ENCODE measurements around the gene ATCAY.

Gene ATCAY

GRCh38 chr19:3836887-3837286 is 43.6 kb upstream of the ATCAY start:
- DNase-seq (ENCODE audit: low read depth), result no peak
- no peak overlapping the region for H3K4me3 ChIP-seq (ENCODE audit: low read depth, low read length)
- no peak for TF ChIP-seq CTCF (IDR thresholded peaks at IDR 0.05; ENCODE audit: low read depth, low read length, missing control alignments)

- no peak for DNase-seq (ENCODE audit: low read depth)
- TF ChIP-seq CTCF (IDR thresholded peaks at IDR 0.05; ENCODE audit: low read depth, low read length, missing control alignments), result no peak
- no peak overlapping the region for H3K4me3 ChIP-seq (ENCODE audit: low read depth, low read length)
Observed at GRCh38 chr19:3837332-3837731, 43.2 kb upstream of the ATCAY start.

- DNase-seq (ENCODE audit: low read depth), result no peak
- TF ChIP-seq CTCF (IDR thresholded peaks at IDR 0.05; ENCODE audit: low read depth, low read length, missing control alignments), result no peak
Observed at GRCh38 chr19:3837922-3838321, 42.6 kb upstream of the ATCAY start.

GRCh38 chr19:3838661-3839060 is 41.8 kb upstream of the ATCAY start:
- no peak for DNase-seq (ENCODE audit: low read depth)
- no peak for TF ChIP-seq CTCF (IDR thresholded peaks at IDR 0.05; ENCODE audit: low read depth, low read length, missing control alignments)
- H3K4me3 ChIP-seq (ENCODE audit: low read depth, low read length), result no peak overlapping the region

More at GRCh38 chr19:3837922-3838321, 42.6 kb upstream of the ATCAY start:
- H3K4me3 ChIP-seq (ENCODE audit: low read depth, low read length), result no peak overlapping the region

- no peak for DNase-seq (ENCODE audit: low read depth)
- no peak for TF ChIP-seq CTCF (IDR thresholded peaks at IDR 0.05; ENCODE audit: low read depth, low read length, missing control alignments)
- H3K4me3 ChIP-seq (ENCODE audit: low read depth, low read length), result no peak overlapping the region
Observed at GRCh38 chr19:3839941-3840340, 40.5 kb upstream of the ATCAY start.

- H3K4me3 ChIP-seq (ENCODE audit: low read depth, low read length), result no peak overlapping the region
- DNase-seq (ENCODE audit: low read depth), result no peak
- TF ChIP-seq CTCF (IDR thresholded peaks at IDR 0.05; ENCODE audit: low read depth, low read length, missing control alignments), result no peak
Observed at GRCh38 chr19:3840804-3841203, 39.7 kb upstream of the ATCAY start.

- H3K4me3 ChIP-seq (ENCODE audit: low read depth, low read length), result no peak overlapping the region
- DNase-seq (ENCODE audit: low read depth), result no peak
- TF ChIP-seq CTCF (IDR thresholded peaks at IDR 0.05; ENCODE audit: low read depth, low read length, missing control alignments), result no peak
Observed at GRCh38 chr19:3842948-3843347, 37.5 kb upstream of the ATCAY start.

Measured in GM12864 (cell line).